ENCODE measurements around the gene SEMA6B.

GRCh38 chr19:4606921-4607678, 47.6 kb upstream of the SEMA6B start:
- TF ChIP-seq POLR2A (IDR thresholded peaks at IDR 0.05) (no peak), CTCF (IDR thresholded peaks at IDR 0.05) (no peak)
